Sigmoid colon (tissue), 4 donors: Measurements from ENCODE around the gene ATP6V1G1.

Experiments used
- EP300 ChIP-seq, 4 donors: sonication (generic); formaldehyde crosslinking; IDR thresholded peaks; one replicate each; pipeline ENCODE4 v1.6.1; 2017; ENCODE audit warnings: antibody characterized with exemption in 4 of 4
- POLR2A ChIP-seq, 2 donors: fragments of 450-650 bp; IDR thresholded peaks; one replicate each; pipeline ENCODE4 v1.6.1; 2016; ENCODE audit warnings: antibody characterized with exemption in 2 of 2, mild to moderate bottlenecking in 2 of 2, moderate library complexity in 2 of 2
- POLR2AphosphoS5 ChIP-seq, 4 donors: sonication (generic); formaldehyde crosslinking; IDR thresholded peaks; one replicate each; pipeline ENCODE4 v1.6.1; 2017; ENCODE audit warnings: antibody characterized with exemption in 4 of 4
- TF ChIP-seq, protein P1 (sequence below), 4 experiments: fragments of 450-650 bp in 3 of 4; fragments of 200-600 bp in 1 of 4; IDR thresholded peaks; one replicate each; pipeline ENCODE4 v1.5.1; 2016 to 2019; ENCODE audit warnings: antibody characterized with exemption in 4 of 4, mild to moderate bottlenecking in 3 of 4, moderate library complexity in 2 of 4

GRCh38 chr9:114588210-114588609 lies 641 bp downstream of the ATP6V1G1 start:
- TF ChIP-seq, protein P1, sequence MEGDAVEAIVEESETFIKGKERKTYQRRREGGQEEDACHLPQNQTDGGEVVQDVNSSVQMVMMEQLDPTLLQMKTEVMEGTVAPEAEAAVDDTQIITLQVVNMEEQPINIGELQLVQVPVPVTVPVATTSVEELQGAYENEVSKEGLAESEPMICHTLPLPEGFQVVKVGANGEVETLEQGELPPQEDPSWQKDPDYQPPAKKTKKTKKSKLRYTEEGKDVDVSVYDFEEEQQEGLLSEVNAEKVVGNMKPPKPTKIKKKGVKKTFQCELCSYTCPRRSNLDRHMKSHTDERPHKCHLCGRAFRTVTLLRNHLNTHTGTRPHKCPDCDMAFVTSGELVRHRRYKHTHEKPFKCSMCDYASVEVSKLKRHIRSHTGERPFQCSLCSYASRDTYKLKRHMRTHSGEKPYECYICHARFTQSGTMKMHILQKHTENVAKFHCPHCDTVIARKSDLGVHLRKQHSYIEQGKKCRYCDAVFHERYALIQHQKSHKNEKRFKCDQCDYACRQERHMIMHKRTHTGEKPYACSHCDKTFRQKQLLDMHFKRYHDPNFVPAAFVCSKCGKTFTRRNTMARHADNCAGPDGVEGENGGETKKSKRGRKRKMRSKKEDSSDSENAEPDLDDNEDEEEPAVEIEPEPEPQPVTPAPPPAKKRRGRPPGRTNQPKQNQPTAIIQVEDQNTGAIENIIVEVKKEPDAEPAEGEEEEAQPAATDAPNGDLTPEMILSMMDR (IDR thresholded peaks at IDR 0.05), result no peak
- TF ChIP-seq POLR2AphosphoS5 (IDR thresholded peaks at IDR 0.05) (no peak), POLR2A (IDR thresholded peaks at IDR 0.05) (no peak), EP300 (IDR thresholded peaks at IDR 0.05) (no peak)
